Heart left ventricle (tissue), 16 donors: ENCODE measurements around the gene DUSP22. TPM values are rescaled to one million over a fixed set of nuclear protein-coding genes. Genes with fewer than 3 reads are reported as not detected.
"Not testable (repeated sequence)": the region's sequence is repeated elsewhere in the genome, so short reads cannot be mapped to it uniquely, and the experiment has no call there.

Experiments
- ATAC-seq, 4 donors: fragments of 200-7000 bp; cut with Tn5 transposase; one replicate each; pipeline ENCODE4 v1.9.1; 2020 to 2022; ENCODE audit warnings: moderate library complexity in 4 of 4, mild to moderate bottlenecking in 3 of 4, moderate number of reproducible peaks in 1 of 4
- DNase-seq, 5 donors: peaks; one replicate each; pipeline ENCODE4 v3.0.0-alpha.2; 2020
- H3K27ac ChIP-seq, 12 donors: fragments of 200-600 bp; sonication (generic) in 4 of 12; one replicate each; pipeline versions ENCODE4 v1.5.0 to v1.8.0; 2016 to 2022; ENCODE audit warnings: mild to moderate bottlenecking in 2 of 12
- H3K27me3 ChIP-seq, 9 donors: fragments of 200-600 bp; sonication (generic) in 2 of 9; one replicate each; pipeline versions ENCODE4 v1.5.1 to v1.8.0; 2016 to 2022; ENCODE audit warnings: mild to moderate bottlenecking in 3 of 9
- H3K36me3 ChIP-seq, 9 donors: fragments of 200-600 bp; sonication (generic) in 2 of 9; one replicate each; pipeline versions ENCODE4 v1.5.0 to v1.8.0; 2018 to 2022; ENCODE audit warnings: mild to moderate bottlenecking in 2 of 9
- H3K4me1 ChIP-seq, 12 donors: fragments of 200-600 bp; sonication (generic) in 4 of 12; one replicate each; pipeline versions ENCODE4 v1.5.0 to v1.8.0; 2016 to 2022; ENCODE audit warnings: mild to moderate bottlenecking in 3 of 12
- H3K4me3 ChIP-seq, 12 donors: fragments of 200-600 bp; sonication (generic) in 4 of 12; one replicate each; pipeline versions ENCODE4 v1.5.0 to v1.8.0; 2017 to 2022; ENCODE audit warnings: mild to moderate bottlenecking in 9 of 12, moderate library complexity in 4 of 12
- H3K9me3 ChIP-seq, 12 donors: fragments of 200-600 bp; sonication (generic) in 4 of 12; one replicate each; pipeline versions ENCODE4 v1.5.0 to v1.8.0; 2016 to 2022; ENCODE audit warnings: mild to moderate bottlenecking in 1 of 12
- CTCF ChIP-seq, 12 donors: fragments of 200-600 bp; sonication (generic) in 4 of 12; IDR thresholded peaks; one replicate each; pipeline versions ENCODE4 v1.5.0 to v1.8.0; 2018 to 2022; ENCODE audit warnings: antibody characterized with exemption in 12 of 12, mild to moderate bottlenecking in 5 of 12
- POLR2A ChIP-seq, 2 donors: fragments of 450-650 bp; IDR thresholded peaks; one replicate each; pipeline ENCODE4 v1.6.1; 2017; ENCODE audit warnings: antibody characterized with exemption in 2 of 2, mild to moderate bottlenecking in 2 of 2, moderate library complexity in 2 of 2
- WGBS, 4 donors: extraction: QIAGEN DNeasy Blood & Tissue Kit in 2 of 4; methylation state at CpG; one replicate each; pipeline versions ENCODE4 v1.1.5 to v1.1.7; 2013 to 2018; 5-methylcytosine and 5-hydroxymethylcytosine counted together
- intact Hi-C, 10 donors: fragments of 100-400 bp; cut with DNase I; formaldehyde crosslinking; loops; one replicate each; pipeline versions ENCODE4 v1.11.1 to v1.14.2; 2022
- long read RNA-seq, 3 donors: library from polyadenylated mRNA; unstranded; transcript quantifications; one replicate each; pipeline ENCODE4 v2.0.0, GENCODE V29; 2020 to 2021
- polyA plus RNA-seq, 2 donors: library from polyadenylated mRNA; stranded (reverse); fragments of 200-250 nt; gene quantifications; one replicate each; pipeline ENCODE4 v1.2.3, GENCODE V29; 2013
- total RNA-seq, 9 donors: library from RNA; depleted of rRNA in 2 of 9; stranded (reverse); fragments of >200 nt in 2 of 9; fragmentation: NEBNext Ultra II Directional in 3 of 9; extraction: Animal tissue kit (Norgen Biotek cat#: 25700) in 3 of 9; gene quantifications; one replicate each; pipeline versions ENCODE4 v1.1.0 to v1.2.4, GENCODE V29; 2016 to 2023
- donor health status: ischemic (EF 13 %, LVEDD 7.1; RV severe dilation, severe dysfunction).
- donor health status: healthy with polysubstance abuse.
- donor health status: DM: no; HTN: yes; CAD: no.
- donor health status: DM: no; HTN: no; CAD: no.
- donor health status: ischemic (EF 25% LVEDD 6.9; RV normal size, moderate dysfunction).
- donor health status: ischemic (EF 25% LVEDD 5.7; RV mildly dilated, moderate dysfunction).
- donor health status: healthy.
- donor health status: DM: yes; HTN: yes; CAD: no.
- donor health status: ischemic (EF 35%, LVEDD 5.7; RV mildly dilated, moderate dysfunction).
- donor health status: nonischemic (EF 11% LVEDD 7.7; RV severe dilation, severe dysfunction).
- donor health status: DM: yes; HTN: yes; CAD: no.
- donor health status: PGD.
- donor health status: ischemic (EF 29% LVEDD 5.4; RV normal size, mild dysfunction).
- donor health status: nonischemic (EF 23%, LVEDD 6.1; RV moderate dilation, normal function).

The DUSP22 gene
- 10 to 100 TPM; 40.4 to 79.9 (median 48.2) TPM for total RNA-seq
- polyA plus RNA-seq, result 10 to 100 TPM; 33.4 to 51.5 TPM
- long read RNA-seq, donor 1, transcript DUSP22-208 (6 exons, 1,166 nt), result minor isoform, 20 of 119 reads
- long read RNA-seq, donor 1, transcript DUSP22-202 (7 exons, 3,098 nt), result major isoform, 45 of 119 reads
- long read RNA-seq, donor 1, transcript DUSP22-201 (8 exons, 1,485 nt), result minor isoform, 17 of 119 reads
- long read RNA-seq, donor 1, partial matches to known transcripts, result 2 of 119 reads
- long read RNA-seq, donor 1, other reads (novel, unspliced or antisense), result 33 of 119 reads
- long read RNA-seq, donor 2, transcript DUSP22-202 (7 exons, 3,098 nt), result major isoform, 46 of 141 reads
- long read RNA-seq, donor 2, transcript DUSP22-208 (6 exons, 1,166 nt), result minor isoform, 23 of 141 reads
- long read RNA-seq, donor 2, transcript DUSP22-201 (8 exons, 1,485 nt), result minor isoform, 23 of 141 reads
- long read RNA-seq, donor 2, partial matches to known transcripts, result 5 of 141 reads
- long read RNA-seq, donor 2, other reads (novel, unspliced or antisense), result 42 of 141 reads
- long read RNA-seq, donor 3, transcript DUSP22-202 (7 exons, 3,098 nt), result major isoform, 42 of 99 reads
- long read RNA-seq, donor 3, transcript DUSP22-208 (6 exons, 1,166 nt), result minor isoform, 24 of 99 reads
- long read RNA-seq, donor 3, transcript DUSP22-201 (8 exons, 1,485 nt), result minor isoform, 10 of 99 reads
- long read RNA-seq, donor 3, partial matches to known transcripts, result 0 of 99 reads
- long read RNA-seq, donor 3, other reads (novel, unspliced or antisense), result 22 of 99 reads

DNA sequence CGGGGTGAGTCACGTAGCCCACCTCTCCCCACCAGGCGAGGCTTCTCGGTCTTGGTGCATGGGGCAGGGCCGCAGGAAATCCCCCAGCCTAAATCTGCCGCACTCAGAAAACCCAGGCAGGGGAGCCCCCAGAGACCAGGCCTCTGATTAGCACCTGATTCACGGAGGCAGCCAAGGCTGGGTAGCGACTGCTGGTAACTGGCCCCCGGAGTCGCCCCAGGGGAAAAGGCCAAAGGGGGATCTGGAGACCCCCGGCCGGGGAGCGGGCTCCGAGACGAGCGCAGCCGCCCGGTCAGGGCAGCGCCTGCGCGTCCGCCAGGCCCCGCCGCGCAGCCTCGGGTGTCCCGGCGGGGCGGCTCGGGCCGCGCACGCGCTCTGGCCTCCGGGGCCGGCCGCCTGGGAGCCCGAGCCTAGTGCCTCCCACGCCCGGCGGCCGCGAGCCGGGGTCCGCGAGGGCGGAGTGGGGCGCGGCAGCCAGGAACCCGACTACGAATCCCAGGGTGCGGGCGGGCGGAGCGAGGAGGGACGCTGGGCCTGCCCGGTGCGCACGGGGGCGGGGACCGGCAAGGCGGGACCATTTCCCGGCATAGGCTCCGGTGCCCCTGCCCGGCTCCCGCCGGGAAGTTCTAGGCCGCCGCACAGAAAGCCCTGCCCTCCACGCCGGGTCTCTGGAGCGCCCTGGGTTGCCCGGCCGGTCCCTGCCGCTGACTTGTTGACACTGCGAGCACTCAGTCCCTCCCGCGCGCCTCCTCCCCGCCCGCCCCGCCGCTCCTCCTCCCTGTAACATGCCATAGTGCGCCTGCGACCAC, at the start of gene DUSP22:
TSS of gene DUSP22 (plus strand) at position 791 of the 809 bp plus-strand sequence. CDS start 53 bp downstream, outside the sequence.
- intact Hi-C loops, result loop anchor here in 3 of 10 donors (5.0 kb wide), 3 partner anchors 45 to 425 kb away; no protein-coding TSS in a partner anchor
- Histone ChIP-seq H3K4me3 (peak within 1 kb of the TSS; percentile 55 to 87 (median 71)), H3K9me3 (no peaks in the 10 kb centered on the region), H3K27me3 (no peaks in the 10 kb centered on the region), H3K36me3 (no peaks in the 10 kb centered on the region), H3K27ac (peak within 1 kb of the TSS; percentile 89 to 99 (median 96)), H3K4me1 (peaks cover 0 to 76% (median 20%) of the 10 kb centered on the region in 12 donors)
- 18 to 25% (median 22%) methylated on average over 30 to 85 of the region's 85 CpGs for WGBS, 4 donors
- ATAC-seq (peak; percentile 70 to 93 (median 88)), DNase-seq (peak; percentile 91 to 94 (median 93))
- TF ChIP-seq CTCF (IDR thresholded peaks at IDR 0.05) (peak in 1 of 12 donors; percentile 27), POLR2A (IDR thresholded peaks at IDR 0.05) (peak; percentile 16 to 78)

DNA sequence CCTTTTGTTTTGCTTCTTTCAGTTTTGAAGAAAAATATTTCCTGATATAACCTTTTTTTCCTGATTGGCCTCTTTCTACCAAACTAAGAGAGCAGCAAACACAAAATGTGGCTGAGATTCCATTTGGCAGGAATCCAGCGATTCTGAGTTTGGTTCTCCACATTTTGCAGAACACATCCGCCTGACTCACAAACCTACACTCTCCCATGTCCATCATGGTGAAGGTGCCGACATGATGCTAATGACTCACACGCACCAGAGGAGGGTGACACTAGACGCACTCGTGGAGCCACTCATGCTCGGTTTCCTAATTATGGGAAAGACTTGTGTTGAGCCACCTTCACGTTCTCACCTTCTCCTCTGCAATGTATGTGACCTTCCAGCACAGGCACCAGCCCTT, 45.9 kb upstream of the DUSP22 start:
- intact Hi-C loops, result no loop called here
- H3K27ac ChIP-seq, result no peak overlapping the region
- H3K4me1 ChIP-seq, result peaks cover 0 to 9% (median 0%) of the 10 kb centered on the region in 12 donors
- DNase-seq, result no peak
- peaks cover 0 to 13% (median 7%) of the 10 kb centered on the region in 12 donors for H3K9me3 ChIP-seq
- no peaks in the 10 kb centered on the region for H3K36me3 ChIP-seq
- WGBS, 4 donors, result 54 to 64% (median 56%) methylated on average over 8 of the region's 8 CpGs
- TF ChIP-seq CTCF (IDR thresholded peaks at IDR 0.05) (no peak), POLR2A (IDR thresholded peaks at IDR 0.05) (no peak)
- no peak overlapping the region for H3K4me3 ChIP-seq
- H3K27me3 ChIP-seq, result peaks cover 0 to 15% (median 0%) of the 10 kb centered on the region in 9 donors
- no peak for ATAC-seq

- Histone ChIP-seq H3K36me3 (no peaks in the 10 kb centered on the region), H3K4me1 (peaks cover 0 to 12% (median 0%) of the 10 kb centered on the region in 12 donors), H3K27ac (no peak overlapping the region), H3K4me3 (no peak overlapping the region), H3K27me3 (peaks cover 0 to 17% (median 0%) of the 10 kb centered on the region in 9 donors), H3K9me3 (peaks cover 0 to 13% (median 7%) of the 10 kb centered on the region in 12 donors)
- no peak for ATAC-seq
- TF ChIP-seq POLR2A (IDR thresholded peaks at IDR 0.05) (no peak), CTCF (IDR thresholded peaks at IDR 0.05) (no peak)
- no peak for DNase-seq
- intact Hi-C loops, result no loop called here
- 79 to 85% (median 83%) methylated on average over 5 of the region's 5 CpGs for WGBS, 4 donors
These were observed 44.9 kb upstream of the DUSP22 start for GRCh38 chr6:247351-247750.

- Histone ChIP-seq H3K27me3 (peaks cover 0 to 17% (median 0%) of the 10 kb centered on the region in 9 donors), H3K4me1 (peaks cover 0 to 19% (median 0%) of the 10 kb centered on the region in 12 donors)
- WGBS, 4 donors, result 87% methylated on average over 6 of the region's 6 CpGs
- intact Hi-C loops, DNase-seq, H3K27ac ChIP-seq, H3K4me3 ChIP-seq, H3K9me3 ChIP-seq, ATAC-seq, H3K36me3 ChIP-seq: not testable (repeated sequence)
These were observed 44.2 kb upstream of the DUSP22 start for GRCh38 chr6:248046-248445.
